Measurements from ENCODE around the gene PLIN3.
A peak's percentile ranks its signal among the peaks of the same experiment; 100 is the strongest.
"Not testable (repeated sequence)": the region's sequence is repeated elsewhere in the genome, so short reads cannot be mapped to it uniquely, and the experiment has no call there.

The PLIN3 gene

DNA sequence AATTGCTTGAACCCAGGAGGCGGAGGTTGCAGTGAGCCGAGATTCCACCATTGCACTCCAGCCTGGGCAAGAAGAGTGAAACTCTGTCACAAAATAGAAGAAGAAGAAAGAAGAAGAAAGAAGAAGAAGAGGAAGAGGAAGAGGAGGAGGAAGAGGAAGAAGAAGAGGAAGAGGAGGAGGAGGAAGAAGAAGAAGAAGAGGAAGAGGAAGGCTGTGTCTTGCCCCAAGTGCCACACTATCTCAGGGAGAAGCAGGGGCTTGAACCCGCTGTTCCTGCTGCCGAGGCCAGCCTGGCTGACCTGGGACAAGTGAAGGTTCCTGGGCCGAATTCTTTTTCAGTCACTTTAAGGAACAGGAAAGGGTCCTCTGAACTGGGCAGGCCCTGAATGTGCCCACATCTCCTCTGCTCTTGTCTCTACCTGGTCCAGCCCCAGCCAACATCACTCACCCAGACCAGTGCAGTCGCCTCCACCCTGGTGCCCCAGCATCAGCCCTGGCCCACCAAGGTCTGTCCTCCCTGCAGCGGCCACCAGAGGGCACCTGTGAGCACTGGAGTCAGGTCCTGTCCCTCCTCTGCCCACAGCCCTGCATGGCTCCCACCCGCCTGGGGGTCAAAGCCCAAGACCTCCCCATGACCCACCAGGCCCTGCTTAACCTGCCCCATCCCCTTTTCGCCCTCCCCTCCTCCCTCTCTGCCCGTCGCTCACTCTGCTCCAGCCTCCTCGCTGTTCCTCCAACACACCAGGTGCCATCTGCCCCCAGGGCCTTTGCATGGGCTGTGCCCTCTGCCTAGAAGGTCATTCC is 55.9 kb downstream of the PLIN3 start:
- DNase-seq (ENCODE audit: low spot score): no peak

DNA sequence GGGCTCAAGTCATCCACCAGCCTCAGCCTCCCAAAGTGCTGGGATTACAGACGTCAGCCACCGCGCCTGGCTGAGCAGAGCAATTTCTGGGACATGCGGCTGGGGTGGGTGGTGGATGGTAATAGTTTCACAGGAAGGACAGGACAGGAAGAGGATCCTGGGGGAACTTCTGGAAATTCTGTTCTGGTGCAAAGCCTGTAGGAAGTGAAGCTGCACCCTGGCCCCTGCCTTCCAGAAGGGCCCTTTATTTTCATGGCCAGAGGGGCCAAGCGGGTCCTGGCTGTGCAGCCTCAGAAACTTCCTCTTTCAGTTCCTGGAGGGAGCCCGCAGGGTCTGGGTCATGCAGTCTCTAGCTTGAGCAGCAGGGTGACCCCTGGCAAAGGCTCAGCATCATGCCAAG is 60.3 kb downstream of the PLIN3 start:
- no peak for DNase-seq (ENCODE audit: low spot score)

DNA sequence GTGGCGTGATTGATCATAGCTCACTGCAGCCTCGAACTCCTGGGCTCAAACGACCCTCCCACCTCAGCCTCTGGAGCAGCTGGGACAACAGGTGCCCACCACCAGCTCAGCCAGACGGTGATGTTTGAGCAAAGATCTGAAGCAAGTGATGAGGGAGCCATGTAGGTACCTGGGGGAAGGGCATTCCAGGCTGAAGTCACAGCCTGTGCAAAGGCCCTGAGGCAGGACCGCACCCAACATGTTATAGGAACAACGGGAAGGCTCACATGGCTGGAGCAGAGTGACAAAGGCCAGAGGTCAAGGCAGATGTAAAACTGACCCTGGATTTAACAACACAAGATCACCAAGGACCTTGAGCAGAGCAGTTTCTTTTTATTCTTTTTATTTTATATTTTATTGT is 61.1 kb downstream of the PLIN3 start:
- DNase-seq (ENCODE audit: low spot score): no peak

DNA sequence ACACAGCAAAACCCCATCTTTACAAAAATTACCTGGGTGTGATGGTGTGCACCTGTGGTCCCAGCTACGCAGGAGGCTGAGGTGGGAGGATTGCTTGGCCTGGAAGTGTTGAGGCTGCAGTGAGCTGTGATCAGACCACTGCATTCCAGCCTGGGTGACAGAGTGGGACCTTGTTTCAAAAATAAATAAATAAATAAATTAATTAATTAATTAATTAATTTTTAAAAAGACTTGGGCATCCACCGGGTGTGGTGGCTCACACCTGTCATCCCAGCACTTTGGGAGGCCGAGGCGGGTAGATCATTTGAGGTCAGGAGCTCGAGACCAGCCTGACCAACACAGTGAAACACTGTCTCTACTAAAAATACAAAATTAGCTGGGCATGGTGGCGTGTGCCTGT is 62.3 kb downstream of the PLIN3 start:
- not testable (repeated sequence) for DNase-seq (ENCODE audit: low spot score)

DNA sequence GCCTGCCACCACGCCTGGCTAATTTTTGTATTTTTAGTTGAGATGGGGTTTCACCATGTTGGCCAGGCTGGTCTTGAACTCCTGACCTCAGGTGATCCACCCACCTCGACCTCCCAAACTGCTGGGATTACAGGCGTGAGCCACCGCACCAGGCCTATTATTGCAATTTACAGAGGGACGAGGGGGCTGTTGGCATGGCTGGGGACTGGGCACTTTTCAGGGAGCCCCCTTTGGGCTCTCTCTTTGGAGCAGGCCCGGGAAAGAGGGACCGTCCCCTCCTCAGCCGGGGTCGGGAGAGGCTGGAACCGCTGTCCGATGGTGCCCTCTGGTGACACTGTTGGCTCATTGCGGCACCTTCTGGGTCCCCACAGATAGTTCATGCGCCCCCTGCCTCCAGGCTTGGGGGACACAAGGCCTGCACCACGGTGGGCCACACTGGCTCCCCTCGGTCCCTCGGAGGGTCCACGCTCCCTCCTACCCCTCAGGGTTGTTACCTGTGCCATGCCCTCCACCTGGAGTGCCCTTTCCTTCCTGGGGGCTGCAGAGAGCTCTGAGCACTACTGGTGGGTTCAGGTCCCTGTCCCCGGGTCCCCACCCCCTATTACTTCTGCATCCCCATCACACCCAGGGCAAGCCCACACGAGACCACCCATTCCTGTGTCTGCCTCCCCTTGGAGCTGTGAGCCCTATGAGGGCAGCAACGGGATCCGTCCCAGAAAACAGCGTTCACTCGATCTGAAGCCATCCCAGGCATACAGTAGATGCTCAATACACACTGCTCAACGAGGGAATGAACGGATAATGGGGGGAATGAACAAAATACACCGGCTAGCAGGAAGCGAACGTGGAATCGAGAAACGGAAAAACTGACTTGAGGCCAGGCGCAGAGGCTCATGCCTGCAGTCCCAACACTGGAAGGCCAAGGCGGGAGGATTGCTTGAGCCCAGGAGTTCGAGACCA is 63.5 kb downstream of the PLIN3 start:
- peak; percentile 36 for DNase-seq (ENCODE audit: low spot score)

DNA sequence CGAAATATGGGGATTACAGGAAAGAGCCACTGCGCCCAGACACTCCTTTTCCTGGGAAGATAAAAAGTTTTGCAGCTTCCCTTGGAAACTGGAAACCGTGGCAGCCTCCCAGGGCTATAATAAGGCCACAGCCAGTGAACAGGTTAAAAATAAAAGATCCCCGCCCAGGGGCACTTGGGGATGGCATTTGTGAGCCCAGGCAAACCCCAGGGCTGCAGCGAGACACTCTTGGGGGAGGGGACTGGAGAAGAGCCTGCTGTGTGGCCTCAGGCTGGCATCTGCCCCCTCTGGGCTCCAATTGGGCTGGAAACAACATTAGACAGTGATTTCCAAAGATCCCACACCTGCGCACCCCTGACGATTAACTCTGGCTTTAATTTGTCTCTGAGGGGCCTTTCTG is 64.8 kb downstream of the PLIN3 start:
- no peak for DNase-seq (ENCODE audit: low spot score)

DNA sequence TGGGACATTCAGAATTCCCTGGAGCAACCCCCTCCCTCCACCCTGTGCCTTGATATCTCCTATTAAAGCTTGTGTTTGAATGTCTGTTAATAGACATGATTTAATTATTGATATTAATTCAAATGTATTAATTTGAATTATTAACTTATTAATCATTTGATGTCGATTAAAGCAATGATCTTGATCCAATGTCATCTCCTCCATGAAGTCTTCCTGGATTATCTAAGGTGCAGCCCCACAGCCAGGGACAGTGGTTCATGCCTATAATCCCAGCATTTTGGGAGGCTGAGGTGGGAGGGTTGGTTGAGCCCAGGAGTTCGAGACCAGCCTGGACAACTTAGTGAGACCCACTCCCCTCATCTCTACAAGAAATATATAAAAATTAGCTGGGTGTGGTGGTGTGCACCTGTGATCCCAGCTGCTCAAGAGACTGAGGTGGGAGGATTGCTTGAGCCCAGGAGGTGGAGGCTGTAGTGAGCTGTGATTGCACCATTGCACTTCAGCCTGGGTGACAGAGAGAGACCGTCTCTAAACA is 66.3 kb downstream of the PLIN3 start:
- DNase-seq (ENCODE audit: low spot score): no peak

DNA sequence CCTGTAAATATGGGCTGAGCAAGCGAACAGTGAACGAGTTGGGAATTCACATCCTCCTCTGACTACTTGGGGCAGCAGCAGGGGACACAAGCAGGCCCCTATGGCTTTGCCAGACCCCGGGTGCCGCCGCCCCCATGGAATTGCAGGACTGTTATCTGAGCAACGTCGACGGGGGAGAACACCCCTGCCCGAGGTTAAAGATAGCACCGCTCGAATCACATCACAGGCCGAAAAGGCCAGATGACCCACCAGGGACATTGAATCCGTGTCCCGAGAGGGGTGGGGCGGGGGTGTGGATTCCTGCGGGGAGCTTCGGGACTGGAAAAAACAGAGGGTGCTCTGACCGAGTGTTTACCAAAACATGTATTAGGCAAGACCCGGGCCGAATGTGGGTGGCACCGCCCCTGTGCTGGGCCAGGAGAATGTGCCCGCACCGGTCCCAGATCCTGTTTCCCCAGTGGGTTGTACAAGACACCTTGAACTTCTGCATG is 66.8 kb downstream of the PLIN3 start:
- DNase-seq (ENCODE audit: low spot score): no peak

DNA sequence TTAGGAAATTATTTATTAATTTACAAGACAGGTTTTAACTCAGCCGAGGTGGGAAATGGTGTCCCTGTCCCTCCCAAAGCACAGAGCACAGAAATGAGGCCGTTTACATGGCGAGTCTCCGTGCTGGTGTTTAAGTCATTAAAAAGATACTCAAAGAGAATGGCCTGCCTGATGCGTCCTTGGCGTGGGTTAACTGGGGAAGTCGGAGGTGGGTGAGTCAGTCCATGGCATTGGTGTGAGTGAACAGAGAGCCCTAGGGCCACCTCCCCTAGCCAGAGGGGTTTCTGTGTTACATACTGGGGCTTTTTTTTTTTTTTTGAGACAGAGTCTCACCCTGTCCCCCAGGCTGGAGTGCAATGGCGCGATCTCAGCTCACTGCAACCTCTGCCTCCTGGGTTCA is 72.1 kb downstream of the PLIN3 start:
- DNase-seq (ENCODE audit: low spot score): no peak

DNA sequence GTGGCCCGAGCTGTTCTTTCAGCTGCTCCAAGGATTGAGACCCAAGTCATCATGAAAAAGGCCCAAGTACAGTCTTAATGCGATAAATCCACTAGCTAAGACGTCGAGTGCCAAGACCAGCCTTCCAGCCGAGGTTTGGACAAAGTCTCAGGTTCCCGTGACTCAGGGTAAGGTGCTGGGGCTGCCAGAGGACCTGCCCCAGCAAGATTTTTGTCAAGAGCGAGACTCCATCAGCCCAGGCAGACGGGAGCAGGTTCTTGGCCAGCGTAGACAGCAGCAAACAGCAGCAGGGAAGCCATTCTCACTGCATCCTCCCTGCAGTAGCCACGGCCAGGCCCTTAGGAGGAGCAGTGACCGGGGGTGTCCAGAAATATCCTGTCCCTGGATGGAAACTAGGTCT is 72.5 kb downstream of the PLIN3 start:
- no peak for DNase-seq (ENCODE audit: low spot score)

DNA sequence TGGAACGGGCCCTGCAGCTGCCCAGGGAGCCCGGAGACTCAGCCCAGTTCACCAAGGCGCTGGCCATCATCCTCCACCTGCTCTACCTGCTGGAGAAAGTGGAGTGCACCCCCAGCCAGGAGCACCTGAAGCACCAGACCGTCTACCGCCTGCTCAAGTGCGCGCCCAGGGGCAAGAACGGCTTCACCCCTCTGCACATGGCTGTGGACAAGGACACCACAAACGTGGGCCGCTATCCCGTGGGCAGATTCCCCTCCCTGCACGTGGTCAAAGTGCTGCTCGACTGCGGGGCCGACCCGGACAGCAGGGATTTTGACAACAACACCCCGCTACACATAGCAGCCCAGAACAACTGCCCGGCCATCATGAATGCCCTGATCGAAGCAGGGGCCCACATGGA is 74.2 kb downstream of the PLIN3 start:
- not testable (repeated sequence) for DNase-seq (ENCODE audit: low spot score)

DNA sequence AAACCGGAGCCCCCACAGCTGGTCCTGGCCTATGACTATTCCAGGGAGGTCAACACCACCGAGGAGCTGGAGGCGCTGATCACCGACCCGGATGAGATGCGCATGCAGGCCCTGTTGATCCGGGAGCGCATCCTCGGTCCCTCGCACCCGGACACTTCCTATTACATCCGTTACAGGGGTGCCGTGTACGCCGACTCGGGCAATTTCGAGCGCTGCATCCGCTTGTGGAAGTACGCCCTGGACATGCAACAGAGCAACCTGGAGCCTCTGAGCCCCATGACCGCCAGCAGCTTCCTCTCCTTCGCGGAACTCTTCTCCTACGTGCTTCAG is 74.6 kb downstream of the PLIN3 start:
- DNase-seq (ENCODE audit: low spot score): not testable (repeated sequence)

DNA sequence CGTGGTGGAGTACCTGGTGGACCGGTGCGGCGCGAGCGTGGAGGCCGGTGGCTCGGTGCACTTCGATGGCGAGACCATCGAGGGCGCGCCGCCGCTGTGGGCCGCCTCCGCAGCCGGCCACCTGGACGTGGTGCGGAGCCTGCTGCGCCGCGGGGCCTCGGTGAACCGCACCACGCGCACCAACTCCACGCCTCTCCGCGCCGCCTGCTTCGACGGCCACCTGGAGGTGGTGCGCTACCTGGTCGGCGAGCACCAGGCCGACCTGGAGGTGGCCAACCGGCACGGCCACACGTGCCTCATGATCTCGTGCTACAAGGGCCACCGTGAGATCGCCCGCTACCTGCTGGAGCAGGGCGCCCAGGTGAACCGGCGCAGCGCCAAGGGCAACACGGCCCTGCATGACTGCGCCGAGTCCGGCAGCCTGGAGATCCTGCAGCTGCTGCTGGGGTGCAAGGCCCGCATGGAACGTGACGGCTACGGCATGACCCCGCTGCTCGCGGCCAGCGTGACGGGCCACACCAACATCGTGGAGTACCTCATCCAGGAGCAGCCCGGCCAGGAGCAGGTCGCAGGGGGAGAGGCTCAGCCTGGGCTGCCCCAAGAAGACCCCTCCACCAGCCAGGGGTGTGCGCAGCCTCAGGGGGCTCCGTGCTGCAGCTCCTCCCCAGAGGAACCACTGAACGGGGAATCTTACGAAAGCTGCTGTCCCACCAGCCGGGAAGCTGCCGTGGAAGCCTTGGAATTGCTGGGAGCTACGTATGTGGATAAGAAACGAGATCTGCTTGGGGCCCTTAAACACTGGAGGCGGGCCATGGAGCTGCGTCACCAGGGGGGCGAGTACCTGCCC is 75.2 kb downstream of the PLIN3 start:
- DNase-seq (ENCODE audit: low spot score): not testable (repeated sequence)

DNA sequence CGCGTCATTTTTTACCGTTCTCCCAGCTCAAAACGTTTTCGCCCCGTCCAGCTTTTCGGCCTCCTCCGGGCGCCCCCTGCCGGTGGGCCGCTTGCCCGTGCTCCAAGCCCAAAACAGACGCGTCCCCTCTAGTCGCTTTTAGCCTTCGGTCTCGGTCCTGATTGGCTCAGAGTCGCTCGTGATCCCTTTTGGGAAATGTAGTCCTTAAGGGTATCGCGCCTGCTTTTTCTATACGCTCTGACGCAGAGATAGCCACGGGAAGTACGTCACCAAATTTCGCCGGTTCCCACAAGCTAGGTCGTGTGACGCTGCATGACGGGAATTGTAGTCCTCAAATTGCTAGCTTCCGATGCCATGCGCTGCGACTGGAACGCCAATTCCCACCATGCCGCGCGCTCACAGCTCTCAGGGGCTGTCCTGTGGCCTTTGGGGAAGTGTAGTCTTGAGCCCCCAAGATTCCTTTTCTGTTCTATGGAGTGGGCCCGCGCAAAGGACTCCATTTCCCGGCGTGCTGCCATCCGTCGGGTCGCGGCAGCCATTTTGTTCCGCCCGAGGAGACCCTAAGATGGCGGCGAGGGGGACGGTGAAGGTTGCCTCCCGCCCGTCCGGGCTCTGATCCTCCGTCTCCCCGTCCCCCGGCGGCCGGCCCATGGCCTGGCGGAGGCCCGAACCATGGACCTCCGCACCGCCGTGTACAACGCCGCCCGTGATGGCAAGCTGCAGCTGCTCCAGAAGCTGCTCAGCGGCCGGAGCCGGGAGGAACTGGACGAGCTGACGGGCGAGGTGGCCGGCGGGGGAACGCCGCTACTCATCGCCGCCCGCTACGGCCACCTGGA is 76.1 kb downstream of the PLIN3 start, which contains the start of gene FEM1A:
TSS of gene FEM1A (plus strand) at position 552 of the 836 bp plus-strand sequence. CDS start at position 673, 121 bp downstream.
- DNase-seq (ENCODE audit: low spot score): peak; percentile 99

Data from SW480 (cell line).